Amygdala (tissue), 56 donors: ENCODE data around the gene NHSL2.
"Not testable (repeated sequence)": the region's sequence is repeated elsewhere in the genome, so short reads cannot be mapped to it uniquely, and the experiment has no call there.

Experiments
- DNase-seq, 56 donors: peaks; one replicate each; lab custom pipeline; 2025; lab: John Stamatoyannopoulos, UW

The NHSL2 gene

DNA sequence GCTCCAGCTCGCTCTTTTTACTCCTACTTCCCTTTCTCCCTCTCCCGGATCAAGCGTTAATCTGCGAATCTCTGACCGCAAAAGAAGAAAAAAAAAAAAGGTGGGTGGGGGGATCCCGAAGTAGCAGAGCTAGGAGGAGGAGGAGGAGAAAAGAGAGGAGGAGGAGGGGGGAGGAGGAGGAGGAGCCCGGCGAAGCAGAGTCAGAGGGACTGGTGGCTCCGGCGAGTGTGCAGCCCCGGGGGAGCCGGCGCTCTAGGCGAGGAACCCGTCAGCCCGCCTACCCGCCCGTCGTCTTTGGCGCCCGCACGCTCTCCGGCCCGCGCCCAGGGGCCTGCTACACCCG lies at the start of gene NHSL2:
TSS of gene NHSL2 (plus strand) at position 203 of the 343 bp plus-strand sequence.
- no peak for DNase-seq

DNA sequence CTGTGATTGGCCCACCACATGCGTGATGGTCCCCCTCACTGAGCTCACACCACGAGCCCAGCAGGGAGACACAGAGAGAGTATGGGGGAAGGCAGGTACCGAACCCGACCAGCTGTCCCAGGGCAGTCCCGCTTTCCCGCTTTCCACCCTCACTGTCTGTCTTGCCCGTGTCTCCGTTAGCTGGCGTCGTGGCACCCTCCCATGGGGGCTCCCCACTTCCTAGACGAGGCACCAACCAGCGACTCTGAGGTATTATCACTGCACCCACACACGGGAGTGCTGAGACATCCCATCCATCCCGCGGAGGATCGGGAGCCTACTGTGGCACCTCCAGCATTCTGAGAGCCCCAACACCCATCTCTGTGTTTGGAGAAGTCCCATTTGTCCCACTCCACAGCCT lies 43.0 kb upstream of the NHSL2 start:
- no peak for DNase-seq

DNA sequence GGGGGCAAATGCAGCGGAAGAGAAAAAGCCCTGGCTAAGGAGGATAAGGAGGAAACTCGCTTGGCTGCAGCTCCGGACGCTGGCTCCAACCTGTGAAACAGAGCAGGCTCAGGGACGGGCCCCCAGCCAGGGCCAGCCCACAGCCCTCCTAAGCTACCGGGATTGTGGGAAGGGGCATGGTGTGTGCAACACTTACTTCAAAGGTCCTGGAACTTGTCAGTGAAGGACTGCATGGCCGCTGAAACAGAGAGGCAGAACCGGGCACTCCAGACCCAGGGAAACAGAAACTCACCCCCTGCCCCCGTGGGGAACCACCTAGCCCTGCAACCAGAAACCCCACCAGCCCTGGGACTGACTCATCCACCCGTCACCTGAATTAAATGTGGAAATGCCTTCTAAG lies 41.1 kb upstream of the NHSL2 start:
- not testable (repeated sequence) for DNase-seq

DNA sequence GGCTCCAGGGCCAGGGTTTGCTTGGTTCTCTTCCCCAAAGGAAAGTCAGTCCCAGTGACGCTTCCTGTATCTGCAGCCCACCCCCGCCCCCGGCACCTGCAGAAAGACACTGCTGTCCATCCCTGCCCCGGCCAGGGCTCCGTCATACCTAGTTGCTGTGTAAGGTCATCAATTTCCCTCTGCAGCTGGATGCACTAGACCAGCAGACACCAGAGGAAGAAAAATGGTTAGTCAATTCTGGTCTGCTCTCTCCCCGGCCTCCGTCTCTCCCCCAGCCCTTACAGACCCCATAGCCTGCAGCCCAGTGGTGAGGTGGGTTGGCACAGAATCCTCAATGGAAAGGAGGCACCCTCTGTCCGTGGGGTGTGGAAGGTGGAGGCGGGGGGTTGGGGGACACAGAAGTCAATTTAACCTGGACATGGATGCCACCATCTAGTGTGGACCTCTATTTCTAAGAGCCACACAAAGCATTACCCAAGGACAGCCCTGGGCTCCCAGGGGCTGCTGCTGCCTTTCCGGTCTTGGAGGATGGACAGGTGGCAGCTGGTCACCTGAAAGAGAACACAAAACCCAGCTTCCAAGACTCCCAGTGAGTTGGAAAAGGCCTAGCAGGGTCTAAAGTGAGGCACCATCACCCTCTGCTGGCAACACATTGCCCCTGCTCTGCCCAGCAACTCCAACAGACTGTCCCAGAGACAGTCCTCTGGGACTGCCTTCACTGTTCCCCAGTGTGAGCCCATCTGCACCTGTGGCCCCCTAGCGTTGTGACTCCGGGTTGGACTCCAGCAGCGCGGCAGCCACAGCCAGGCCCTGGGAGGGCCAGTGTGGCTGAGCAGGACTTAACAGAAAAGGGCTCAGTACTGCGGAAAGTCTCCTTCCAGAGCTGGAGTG lies 40.2 kb upstream of the NHSL2 start:
- peak in 7 of 56 donors; percentile 0 to 9 (median 1) for DNase-seq

DNA sequence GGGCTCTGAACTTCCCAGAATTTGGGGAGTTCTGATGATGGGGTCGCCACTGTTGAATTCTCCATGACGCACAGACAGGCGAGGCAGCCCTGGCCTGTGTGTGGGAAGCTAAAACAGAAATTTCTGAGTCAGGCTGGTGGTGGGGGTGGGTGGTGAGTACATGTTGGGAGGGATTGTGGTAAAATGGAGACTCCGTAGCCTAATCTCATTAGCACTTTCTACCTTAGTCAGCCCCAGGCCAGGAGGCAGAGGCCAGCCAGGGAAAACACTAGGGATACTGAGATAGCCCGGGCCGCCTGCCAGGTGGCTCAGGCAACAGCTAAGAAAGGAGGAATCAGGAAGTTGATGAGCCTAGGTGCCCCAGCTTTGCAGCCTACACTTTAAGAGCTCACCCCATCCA lies 39.3 kb upstream of the NHSL2 start:
- peak in 2 of 56 donors; percentile 0 for DNase-seq

DNA sequence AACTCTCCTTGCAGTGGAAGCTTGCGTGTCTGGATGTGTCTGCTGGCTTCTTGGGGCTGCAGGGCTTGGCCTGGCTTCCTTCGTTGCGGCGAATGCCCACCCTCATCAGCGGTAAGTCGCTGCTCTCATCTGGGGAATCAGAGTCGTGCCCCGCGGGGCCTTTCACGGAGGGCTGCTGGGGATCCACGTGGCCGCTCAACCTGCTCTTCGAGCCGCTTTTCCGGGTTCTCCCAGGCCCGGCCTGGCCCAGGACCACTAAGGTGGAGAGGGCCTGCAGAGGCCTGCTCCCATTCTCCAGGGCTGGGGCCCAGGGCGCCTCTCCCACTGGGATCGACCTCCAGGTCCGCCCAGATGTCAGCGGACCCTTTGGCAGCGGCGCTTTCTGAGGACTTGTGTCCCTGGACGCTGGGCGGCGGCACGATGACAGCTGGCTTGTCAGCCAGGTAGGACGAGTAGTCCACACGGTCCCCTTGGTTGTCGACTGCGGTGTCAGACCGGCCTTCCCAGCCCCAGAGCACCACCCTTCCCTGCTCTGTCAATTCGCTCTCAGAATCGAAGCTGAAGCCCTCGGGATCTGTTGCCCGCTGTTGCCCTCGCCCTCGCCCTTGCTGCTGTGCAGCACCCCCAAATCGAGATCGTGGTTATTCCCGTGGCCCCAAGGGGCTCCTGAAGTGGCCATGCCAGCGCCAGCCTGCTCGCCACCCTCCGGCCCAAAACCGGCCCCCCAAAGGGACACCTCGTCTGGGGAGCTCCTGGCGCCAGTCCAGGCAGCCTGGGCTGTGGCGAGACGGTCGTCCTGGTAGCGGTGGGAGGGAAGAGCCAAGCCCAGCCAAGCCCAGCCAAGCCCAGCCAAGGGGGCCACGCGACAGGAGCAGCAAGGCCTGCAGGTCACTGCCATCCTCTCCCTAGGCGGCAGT lies 37.8 kb upstream of the NHSL2 start:
- DNase-seq = no peak

DNA sequence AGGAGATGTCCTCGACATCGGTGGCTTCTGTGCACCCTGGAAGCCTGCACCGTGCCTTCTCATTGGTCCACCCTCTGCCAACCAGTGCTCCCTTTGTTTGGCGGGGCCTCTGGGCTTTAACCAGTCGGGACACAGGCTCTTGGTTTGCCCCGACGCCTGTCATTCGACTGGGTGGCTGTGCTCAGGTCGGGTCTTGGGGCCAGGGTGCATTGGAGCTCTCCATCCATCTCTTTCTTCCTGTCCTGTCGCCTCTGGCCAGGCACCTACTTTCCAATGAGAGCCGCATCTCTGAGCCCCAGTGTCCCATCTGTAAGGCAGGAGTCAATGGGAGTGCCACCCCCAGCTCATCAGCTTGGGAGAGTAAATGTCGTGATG lies 37.2 kb upstream of the NHSL2 start:
- DNase-seq = no peak

DNA sequence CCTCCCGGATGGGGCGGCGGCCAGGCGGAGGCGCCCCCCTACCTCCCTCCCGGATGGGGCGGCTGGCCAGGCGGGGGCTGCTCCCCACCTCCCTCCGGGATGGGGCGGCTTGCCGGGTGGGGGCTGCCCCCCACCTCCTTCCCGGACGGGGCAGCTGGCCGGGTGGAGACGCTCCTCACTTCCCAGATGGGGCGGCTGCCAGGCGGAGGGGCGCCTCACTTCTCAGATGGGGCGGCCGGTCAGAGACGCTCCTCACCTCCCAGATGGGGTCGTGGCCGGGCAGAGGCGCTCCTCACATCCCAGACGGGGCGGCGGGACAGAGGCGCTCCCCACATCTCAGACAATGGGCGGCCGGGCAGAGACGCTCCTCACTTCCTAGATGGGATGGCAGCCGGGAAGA lies 33.8 kb upstream of the NHSL2 start:
- not testable (repeated sequence) for DNase-seq

DNA sequence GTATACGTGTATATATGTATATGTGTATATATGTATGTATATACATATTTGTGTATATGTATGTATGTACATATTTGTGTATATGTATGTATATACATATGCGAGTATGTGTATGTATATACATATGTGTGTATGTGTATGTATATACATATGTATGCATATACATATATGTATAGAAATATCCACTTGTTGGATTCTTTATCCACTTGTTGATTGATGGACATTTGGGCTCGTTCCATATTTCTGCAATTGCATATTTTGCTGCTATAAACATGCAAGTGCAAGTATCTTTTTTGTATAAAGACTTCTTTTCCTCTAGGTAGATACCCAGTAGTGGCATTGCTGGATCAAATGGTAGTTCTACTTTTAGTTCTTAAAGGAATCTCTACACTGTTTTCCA lies 25.5 kb upstream of the NHSL2 start:
- no peak for DNase-seq

DNA sequence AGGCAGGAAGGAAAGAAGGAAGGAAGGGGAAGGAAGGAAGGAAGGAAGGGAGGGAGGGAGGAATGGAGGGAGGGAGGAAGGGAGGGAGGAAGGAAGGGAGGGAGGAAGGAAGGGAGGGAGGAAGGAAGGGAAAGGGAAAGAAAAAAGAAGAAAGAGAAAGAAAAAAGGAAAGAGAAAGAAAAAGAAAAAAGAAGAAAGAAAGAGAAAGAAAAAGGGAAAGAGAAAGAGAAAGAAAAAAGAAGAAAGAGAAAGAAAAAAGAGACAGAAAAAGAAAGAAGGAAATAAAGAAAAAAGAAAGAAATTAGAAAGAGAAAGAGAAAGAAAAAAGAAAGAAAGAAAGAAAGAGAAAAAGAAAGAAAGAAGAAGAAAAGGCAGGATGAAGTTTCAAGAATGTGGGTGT lies 15.0 kb upstream of the NHSL2 start:
- no peak for DNase-seq

DNA sequence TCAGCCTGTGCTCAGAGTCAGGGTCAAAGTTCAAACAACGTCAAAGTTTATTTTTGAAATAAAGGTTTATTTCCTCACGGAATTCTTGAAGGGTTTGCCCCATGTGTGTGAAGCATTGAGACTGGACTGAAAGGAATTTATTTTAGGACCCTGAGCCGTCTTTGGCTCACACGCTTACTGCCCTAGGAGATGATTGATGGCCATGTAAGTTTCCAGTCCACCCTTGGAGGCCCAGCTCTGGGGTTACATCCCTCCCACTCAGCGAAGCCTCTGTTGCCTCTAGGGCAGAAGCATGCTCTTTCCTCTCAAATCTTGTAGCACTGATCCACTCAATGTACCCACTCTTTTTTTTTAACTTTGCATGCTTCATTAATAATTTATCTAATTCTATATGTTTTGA lies 4.5 kb upstream of the NHSL2 start:
- no peak for DNase-seq

DNA sequence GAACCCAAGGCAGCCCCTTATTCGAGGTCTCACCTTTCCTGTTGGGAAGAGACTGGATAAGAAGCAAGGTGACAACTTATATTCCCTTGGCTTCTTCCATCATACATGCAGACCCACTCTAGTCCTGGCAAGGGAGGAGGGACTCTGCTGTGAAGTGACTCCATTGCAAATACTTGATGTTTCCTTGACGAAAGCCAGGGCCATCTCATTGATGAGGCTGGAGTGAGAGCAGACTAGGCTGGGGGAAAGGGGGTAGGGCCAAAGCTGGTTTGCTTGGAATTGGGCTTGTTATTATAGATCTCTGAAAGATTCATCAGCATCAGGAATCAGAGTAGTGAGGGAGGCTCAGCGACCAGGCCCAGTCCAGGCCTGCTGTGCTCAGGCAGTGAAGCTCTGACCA lies 2.3 kb upstream of the NHSL2 start:
- no peak for DNase-seq

DNA sequence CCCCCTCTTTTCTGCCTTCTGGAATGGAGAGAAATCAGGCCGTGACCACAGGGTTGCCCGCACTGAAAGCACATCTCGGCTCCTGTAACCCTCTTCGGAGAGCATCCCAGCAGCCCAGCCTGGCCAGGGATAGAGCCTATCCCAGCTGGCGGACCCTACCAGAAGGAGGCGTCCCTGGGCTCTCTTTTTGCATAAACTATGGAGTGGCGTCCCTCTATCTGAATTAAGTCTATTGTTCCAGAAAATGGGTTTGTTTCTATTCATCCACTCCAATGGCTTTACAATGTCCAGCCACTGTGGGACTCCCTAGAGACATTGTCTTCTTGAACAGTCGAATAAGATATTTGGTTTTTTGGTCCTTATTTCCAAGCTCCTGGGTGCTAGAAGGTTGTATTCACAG lies 689 bp upstream of the NHSL2 start:
- DNase-seq = no peak

DNA sequence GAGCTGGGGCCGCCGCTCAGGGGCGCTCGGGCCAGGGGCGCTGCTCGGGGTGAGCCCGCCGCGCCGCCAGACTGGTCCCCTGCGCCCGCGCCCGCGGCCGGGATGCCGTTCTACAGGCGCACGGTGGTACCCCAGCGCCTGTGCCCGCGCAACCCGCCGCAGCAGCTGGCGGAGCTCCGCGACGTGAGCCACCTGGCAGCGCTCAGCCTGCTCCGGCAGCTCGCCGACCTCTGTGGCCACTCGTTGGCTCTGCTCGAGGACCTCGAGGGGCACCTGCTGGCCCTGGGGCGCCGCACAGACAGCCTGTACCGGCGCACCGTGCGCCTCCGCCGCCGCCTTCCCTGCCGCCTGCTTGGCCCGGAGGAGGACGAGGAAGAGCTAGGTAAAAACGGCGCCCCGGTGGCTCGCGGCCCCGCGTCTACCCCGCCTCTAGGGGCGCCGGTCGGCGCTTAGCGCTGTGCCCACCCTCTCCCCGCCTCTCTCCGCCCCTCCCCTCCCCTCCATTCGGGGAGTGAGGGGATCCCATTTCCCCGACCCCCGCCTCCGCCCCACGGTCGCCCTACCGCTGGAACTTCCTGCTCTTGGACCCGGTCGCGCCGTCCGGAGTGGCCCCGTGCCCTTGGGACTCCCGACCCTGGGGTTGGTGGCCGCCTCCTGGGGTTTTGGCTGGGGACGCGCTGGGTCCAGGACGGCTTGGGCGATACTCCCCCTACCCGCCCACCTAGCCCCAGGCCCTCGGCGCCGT lies 513 bp downstream of the NHSL2 start:
- peak in 1 of 56 donors; percentile 7 for DNase-seq

DNA sequence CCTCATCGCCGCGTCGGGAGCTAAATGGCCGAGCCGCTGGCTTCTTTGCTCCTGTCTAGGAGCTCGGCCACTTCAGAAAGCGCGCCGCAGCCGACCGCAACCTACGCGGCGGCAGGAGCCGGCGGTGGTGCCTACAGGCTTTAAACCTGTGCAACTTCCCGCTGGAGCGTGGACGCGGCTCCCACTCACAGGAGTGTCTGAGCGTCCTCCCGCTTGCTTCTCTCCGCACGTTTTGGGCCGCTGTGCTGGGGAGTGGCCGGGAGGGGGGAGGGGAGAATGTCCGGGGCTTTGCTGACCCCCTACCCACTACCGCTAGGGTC lies 1.0 kb downstream of the NHSL2 start:
- no peak for DNase-seq

DNA sequence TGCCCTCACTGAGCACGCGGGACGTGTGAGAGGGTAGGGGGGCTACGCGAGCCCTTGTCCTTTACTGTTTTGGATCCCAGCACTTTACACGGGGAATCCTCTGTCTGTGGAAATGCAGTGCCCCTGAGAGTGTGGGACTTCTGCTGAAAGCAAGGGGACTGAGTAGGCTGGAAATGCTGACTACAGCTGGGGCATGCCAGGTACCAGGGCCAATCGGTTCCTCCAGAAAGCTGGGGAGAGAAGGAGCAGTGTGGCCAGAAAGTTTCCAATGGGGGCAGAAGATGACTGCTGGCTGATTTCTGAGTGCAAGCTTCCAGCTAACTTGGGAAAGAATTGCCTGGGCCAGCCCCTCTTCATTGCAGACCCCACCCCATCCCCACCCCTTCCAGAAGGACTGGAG lies 1.5 kb downstream of the NHSL2 start:
- no peak for DNase-seq

DNA sequence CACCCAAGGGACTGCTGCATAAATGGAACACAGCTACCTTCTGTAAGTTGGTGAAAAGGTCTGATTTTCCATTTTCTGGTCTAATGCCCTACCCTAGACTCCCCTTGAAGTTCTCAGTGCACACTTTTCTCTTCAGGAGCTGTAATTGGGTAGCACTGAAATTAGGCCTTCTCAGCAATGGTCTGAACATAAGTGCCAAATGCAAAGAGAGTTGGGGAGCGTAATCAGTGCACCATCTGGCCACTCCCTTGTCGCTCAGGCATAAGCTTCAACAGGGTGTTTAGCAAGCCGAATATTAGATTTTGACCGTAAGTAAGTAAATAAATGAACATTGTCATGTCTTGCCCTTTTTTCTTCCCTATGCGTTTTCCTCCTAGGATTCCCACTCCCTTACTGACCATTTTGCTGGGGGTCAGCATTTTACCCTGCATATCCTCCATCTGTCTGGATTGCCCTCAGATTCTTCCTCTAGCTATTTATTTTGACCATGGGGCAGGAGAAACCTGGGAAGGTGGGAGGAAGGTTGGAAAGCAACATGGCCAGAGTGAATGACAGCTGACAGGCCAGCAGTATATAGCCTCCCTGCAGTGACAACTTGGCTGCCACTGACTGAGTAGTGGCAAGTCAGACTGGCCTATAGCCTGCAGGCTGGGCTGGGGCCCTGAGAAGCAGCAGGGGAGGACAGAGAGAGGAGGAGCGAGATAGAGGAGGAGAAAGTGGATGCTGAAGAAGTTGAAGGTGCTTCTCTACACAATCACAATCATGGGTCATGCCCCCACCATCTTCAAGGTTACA lies 2.7 kb downstream of the NHSL2 start:
- no peak for DNase-seq

DNA sequence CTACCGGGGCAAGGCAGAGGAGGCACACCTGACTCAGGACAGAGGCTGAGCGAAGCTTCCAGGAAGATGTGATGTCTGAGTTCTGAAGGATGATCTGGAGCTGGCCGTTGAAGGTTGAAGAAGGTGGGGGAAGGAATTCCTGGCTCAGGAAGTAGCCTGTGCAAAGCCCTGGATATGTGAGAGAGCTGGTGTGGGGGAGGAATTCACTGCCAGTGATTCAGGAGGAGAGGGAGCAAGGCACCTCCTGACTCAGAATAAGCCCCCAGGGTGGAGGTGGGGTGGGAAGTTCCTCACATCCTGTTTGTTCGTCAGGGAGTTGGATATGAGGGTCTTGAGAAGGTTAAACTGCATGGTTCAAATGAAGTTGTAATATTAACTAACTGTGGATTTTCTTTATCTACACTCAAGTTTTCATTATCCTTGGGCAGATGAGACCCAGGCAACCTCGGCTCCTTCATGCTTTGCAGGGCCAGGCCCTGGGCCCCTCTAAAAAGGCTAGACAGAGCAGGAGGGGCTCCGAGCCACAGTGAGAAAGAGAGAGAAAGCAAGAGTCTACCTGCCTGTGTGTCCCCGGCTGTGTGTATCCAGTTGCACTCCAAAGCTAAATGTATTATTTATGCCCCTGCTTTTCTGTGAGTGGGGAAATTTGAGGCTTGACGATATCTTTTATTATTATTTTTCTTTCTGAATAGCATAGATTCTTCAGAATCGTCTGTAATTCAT lies 7.1 kb downstream of the NHSL2 start:
- no peak for DNase-seq

DNA sequence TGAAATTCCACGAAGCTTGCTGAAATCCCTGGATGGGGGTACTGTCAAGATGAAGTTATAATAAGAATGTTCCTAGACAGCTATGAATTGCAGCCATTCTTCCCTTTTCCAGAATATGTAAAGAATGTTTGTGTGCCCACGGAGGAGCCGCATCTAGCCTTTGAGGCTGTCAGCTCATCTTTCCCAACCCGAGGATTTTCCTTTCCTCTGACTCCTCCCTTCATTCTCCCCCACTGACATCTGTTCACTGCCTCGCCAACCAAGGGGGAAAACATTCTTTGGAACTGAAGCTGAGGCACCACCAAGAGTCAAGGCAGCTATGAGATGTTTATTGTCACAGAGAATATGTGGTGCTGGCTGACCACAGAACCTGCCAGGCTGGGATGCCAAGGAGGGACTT lies 8.8 kb downstream of the NHSL2 start:
- DNase-seq = no peak

DNA sequence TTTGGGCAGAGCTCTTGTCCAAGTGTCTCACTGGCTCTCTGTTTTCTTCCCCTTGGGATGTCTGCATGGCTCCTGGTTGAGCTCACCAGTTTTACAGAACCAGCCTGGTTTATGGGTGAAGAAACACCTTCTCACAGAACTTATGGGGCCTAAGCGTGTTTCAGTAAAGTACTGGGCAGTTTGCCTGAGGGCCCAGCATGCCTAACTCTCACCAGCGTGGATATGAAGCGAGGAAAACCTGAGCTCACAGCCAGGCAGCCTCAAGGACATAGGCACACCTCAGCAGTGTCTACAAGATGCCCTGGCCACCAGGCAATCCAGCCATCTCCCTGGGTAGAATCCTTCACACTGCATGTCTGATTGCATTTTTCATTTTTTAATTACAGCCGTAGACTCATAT lies 9.2 kb downstream of the NHSL2 start:
- no peak for DNase-seq
